T-helper 1 cell (primary cell): ENCODE results near the gene COL28A1.

Experiments
- DNase-seq, 5 donors: peaks; one replicate each; pipeline ENCODE4 v3.0.0-alpha.2; 2012 to 2020

Gene COL28A1

DNA sequence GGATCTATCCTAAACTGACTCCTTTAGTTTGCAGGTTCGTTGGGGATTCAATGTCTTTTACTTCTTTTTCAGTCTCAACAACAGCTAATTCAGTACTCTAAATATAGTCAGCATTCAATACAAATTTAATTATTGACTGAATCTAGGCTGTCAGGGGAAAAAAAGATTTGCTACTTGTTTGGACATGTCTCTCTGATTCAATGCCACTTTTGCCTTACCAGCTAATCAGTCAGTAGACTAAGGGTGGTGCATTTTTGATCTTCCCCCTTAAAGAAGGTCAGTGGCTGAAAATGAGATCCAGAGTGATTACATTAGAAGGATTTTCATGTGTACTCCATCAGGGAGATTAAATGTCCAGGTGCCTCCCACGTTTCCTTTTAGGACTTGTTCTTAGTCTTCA, 208.2 kb downstream of the COL28A1 start:
- DNase-seq, result no peak

DNA sequence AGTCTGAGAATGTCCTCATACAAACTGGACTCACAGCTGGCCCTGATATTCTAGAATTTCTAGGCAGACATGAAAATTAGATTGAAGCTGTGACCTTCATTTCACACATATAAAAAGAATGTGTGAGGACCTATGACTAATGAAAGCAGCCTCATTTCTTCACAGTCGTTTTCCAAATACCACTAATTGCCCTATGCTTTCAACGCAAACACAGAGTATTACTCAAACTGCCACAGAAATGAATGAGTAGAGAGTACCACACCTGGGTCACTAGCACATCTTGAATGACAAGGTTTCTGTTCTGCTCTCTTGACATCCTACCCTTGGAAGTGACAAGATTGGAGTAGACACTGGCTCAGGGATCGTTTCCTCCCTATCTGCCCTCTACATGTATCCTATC, 211.0 kb downstream of the COL28A1 start:
- DNase-seq, result no peak

DNA sequence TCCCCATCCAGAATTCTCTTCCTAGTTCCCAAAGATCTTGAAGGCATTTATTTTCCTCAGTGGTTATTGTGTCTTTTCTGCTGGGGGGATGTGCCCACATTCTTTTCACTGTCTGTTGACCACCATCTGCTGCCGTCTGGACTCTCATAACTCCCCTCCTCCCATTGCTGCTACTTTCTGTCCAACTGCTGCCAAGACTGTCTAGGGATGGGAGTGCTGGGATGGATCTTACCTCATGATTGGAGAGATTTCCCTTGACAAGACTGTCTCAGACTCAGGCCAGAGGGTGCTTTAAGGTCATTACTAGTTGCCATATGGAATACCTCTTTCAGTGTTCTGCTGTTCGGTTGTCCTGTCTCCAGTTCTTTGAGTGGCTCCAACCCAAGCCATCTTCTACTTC, 211.8 kb downstream of the COL28A1 start:
- no peak for DNase-seq

DNA sequence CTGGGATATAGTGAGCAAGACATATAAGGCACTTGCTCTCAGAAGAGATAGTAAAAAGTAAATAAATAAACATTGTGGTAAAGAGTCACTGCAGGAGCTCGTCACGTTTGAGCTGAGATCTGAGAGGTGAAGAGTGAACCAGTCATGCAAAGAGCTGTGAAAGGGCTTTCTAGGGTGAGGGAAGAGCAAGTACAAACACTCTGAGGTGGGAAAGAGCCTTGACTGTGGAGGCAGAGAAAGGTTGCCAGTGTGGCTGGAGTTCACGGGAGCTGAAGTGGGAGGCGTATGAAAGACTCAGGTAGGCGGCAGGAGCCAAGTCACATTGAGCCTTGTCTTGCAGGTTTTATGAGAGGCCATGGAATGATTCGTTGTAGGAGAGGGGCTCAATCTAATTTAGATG, 212.3 kb downstream of the COL28A1 start:
- DNase-seq, result no peak

DNA sequence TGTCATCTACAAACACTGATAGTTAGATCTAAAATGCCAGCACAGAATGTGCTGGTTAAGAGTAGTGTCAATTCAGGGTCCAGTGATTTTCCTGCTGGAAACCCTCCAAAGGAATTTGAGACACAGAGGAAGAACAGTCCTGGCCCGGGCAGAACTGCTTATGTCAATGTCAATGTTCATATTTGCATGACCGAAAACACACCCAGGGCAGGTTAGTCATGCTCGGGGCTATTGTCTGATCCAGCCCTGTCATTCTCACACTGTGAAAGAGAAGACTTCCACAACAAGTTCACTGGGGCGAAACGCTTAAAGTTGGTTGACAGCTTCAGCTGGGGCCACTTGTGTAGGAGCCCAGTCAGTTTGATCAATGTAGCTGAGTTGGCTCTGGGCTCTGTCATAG, 214.0 kb downstream of the COL28A1 start:
- no peak for DNase-seq

DNA sequence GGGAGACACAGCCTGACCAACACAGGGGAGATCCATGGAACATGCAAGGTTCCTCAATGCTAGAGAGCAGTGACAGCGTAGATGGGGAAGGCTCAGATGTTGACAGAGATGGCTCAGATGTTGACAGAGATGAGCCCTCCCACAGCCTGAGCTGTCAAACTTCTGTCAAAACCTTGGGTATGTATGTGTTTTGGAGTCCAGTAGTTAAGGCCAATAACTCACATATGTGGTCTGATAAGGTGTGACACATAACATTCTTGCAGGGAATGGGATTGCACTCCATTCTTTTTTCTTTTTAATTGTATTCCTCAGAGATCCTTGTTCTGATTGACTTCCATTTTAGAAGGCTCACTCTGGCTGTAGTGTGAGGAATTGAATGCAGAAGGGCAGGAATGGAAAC, 217.1 kb downstream of the COL28A1 start:
- no peak for DNase-seq

GRCh38 chr7:7317850-7318249, 217.8 kb downstream of the COL28A1 start:
- no peak for DNase-seq

GRCh38 chr7:7315851-7316250, 219.8 kb downstream of the COL28A1 start:
- DNase-seq, result no peak

GRCh38 chr7:7312323-7312722, 223.3 kb downstream of the COL28A1 start:
- DNase-seq, result no peak

GRCh38 chr7:7311001-7311400, 224.7 kb downstream of the COL28A1 start:
- no peak for DNase-seq

- DNase-seq, result no peak
These were observed 226.5 kb downstream of the COL28A1 start for GRCh38 chr7:7309203-7309602.
